SK-N-SH treated with all-trans-retinoic acid at 6 μM for 48 hours (cell line): ENCODE measurements around the gene TMEM209.

Experiments used
- ARNTL ChIP-seq: fragments of 450-650 bp; formaldehyde crosslinking; IDR thresholded peaks from 2 replicates; pipeline ENCODE4 v1.5.0; 2020; ENCODE audit warnings: low read depth, mild to moderate bottlenecking, moderate library complexity, borderline replicate concordance
- CSDC2 ChIP-seq: fragments of 250-450 bp; sonication (Bioruptor Pico); IDR thresholded peaks from 2 replicates; pipeline ENCODE4 v1.5.0; 2020; ENCODE audit warnings: mild to moderate bottlenecking, moderate library complexity
- OSR1 ChIP-seq: fragments of 250-450 bp; sonication (Bioruptor Pico); IDR thresholded peaks from 2 replicates; pipeline ENCODE4 v1.8.0; 2022; ENCODE audit warnings: moderate library complexity, mild to moderate bottlenecking, inconsistent platforms
- PATZ1 ChIP-seq: fragments of 250-450 bp; sonication (Bioruptor Pico); IDR thresholded peaks from 2 replicates; pipeline ENCODE4 v1.8.0; 2020; ENCODE audit warnings: mild to moderate bottlenecking, moderate library complexity, borderline replicate concordance
- POU6F1 ChIP-seq: fragments of 250-450 bp; sonication (Bioruptor Pico); IDR thresholded peaks from 2 replicates; pipeline ENCODE4 v1.8.0; 2021; ENCODE audit warnings: low read depth, mild to moderate bottlenecking, moderate library complexity, borderline replicate concordance
- RARB ChIP-seq: fragments of 250-450 bp; sonication (Bioruptor Pico); IDR thresholded peaks from 2 replicates; pipeline ENCODE4 v1.8.0; 2021; ENCODE audit warnings: mild to moderate bottlenecking, moderate library complexity
- SNAI2 ChIP-seq: fragments of 250-450 bp; sonication (Bioruptor Pico); IDR thresholded peaks from 2 replicates; pipeline ENCODE4 v1.5.0; 2020; ENCODE audit warnings: mild to moderate bottlenecking, moderate library complexity
- ZC3H10 ChIP-seq: fragments of 250-450 bp; sonication (Bioruptor Pico); IDR thresholded peaks from 2 replicates; pipeline ENCODE4 v1.5.1; 2021; ENCODE audit warnings: mild to moderate bottlenecking, moderate library complexity
- ZFP3 ChIP-seq: fragments of 250-450 bp; sonication (Bioruptor Pico); IDR thresholded peaks from 2 replicates; pipeline ENCODE4 v1.5.0; 2020; ENCODE audit warnings: mild to moderate bottlenecking, moderate library complexity
- ZFP30 ChIP-seq: fragments of 450-650 bp; formaldehyde crosslinking; IDR thresholded peaks from 2 replicates; pipeline ENCODE4 v1.5.0; 2022; ENCODE audit warnings: mild to moderate bottlenecking, moderate library complexity
- TF ChIP-seq, protein P1 (sequence below): fragments of 250-450 bp; sonication (Bioruptor Pico); IDR thresholded peaks from 2 replicates; pipeline ENCODE4 v1.5.1; 2020; ENCODE audit warnings: low read depth, mild to moderate bottlenecking, moderate library complexity

GRCh38 chr7:130187360-130187759 is 17.8 kb downstream of the TMEM209 start:
- TF ChIP-seq RARB (no peak), CSDC2 (CRISPR knock-in tag) (no peak), ZFP3 (CRISPR knock-in tag) (no peak), ARNTL (CRISPR knock-in tag) (no peak), ZC3H10 (no peak), POU6F1 (no peak), PATZ1 (no peak), ZFP30 (CRISPR knock-in tag) (no peak), OSR1 (CRISPR knock-in tag) (no peak), SNAI2 (CRISPR knock-in tag) (no peak)
- TF ChIP-seq, protein P1, sequence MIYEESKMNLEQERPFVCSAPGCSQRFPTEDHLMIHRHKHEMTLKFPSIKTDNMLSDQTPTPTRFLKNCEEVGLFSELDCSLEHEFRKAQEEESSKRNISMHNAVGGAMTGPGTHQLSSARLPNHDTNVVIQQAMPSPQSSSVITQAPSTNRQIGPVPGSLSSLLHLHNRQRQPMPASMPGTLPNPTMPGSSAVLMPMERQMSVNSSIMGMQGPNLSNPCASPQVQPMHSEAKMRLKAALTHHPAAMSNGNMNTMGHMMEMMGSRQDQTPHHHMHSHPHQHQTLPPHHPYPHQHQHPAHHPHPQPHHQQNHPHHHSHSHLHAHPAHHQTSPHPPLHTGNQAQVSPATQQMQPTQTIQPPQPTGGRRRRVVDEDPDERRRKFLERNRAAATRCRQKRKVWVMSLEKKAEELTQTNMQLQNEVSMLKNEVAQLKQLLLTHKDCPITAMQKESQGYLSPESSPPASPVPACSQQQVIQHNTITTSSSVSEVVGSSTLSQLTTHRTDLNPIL (CRISPR knock-in tag), result no peak
